Upper lobe of right lung (tissue), 1 donor: ENCODE data around the gene PPIB. TPM values are rescaled to one million over a fixed set of nuclear protein-coding genes. Genes with fewer than 3 reads are reported as not detected.
A peak's percentile ranks its signal among the peaks of the same experiment; 100 is the strongest.

Experiments used
- ATAC-seq: fragments of 200-7000 bp; cut with Tn5 transposase; one replicate; pipeline ENCODE4 v1.9.1; 2020; ENCODE audit warnings: mild to moderate bottlenecking, moderate library complexity
- DNase-seq: peaks from one replicate; pipeline ENCODE4 v3.0.0-alpha.2; 2020
- H3K27ac ChIP-seq: fragments of 200-600 bp; one replicate; pipeline ENCODE4 v1.8.0; 2022
- H3K27me3 ChIP-seq: fragments of 200-600 bp; one replicate; pipeline ENCODE4 v1.8.0; 2022; ENCODE audit warnings: mild to moderate bottlenecking
- H3K36me3 ChIP-seq: fragments of 200-600 bp; one replicate; pipeline ENCODE4 v1.8.0; 2022
- H3K4me1 ChIP-seq: fragments of 200-600 bp; one replicate; pipeline ENCODE4 v1.8.0; 2022
- H3K4me3 ChIP-seq: fragments of 200-600 bp; one replicate; pipeline ENCODE4 v1.8.0; 2022; ENCODE audit warnings: mild to moderate bottlenecking
- H3K9me3 ChIP-seq: fragments of 200-600 bp; one replicate; pipeline ENCODE4 v1.8.0; 2022
- intact Hi-C: fragments of 100-400 bp; cut with DNase I; formaldehyde crosslinking; loops from one replicate; pipeline ENCODE4 v1.11.0; 2022
- total RNA-seq: library from RNA; stranded (reverse); fragmentation: NEBNext Ultra II Directional; extraction: Animal tissue kit (Norgen Biotek cat#: 25700); gene quantifications from one replicate; pipeline ENCODE4 v1.2.1, GENCODE V29; 2021
- TF ChIP-seq, protein P1 (sequence below): fragments of 200-600 bp; IDR thresholded peaks from one replicate; pipeline ENCODE4 v1.8.0; 2022; ENCODE audit warnings: antibody characterized with exemption
- donor health status: DM: no; HTN: yes; CAD: no; lungs with severe emphysema.

PPIB gene
- total RNA-seq, 1 donor from 2014 or later, result 389 TPM

DNA sequence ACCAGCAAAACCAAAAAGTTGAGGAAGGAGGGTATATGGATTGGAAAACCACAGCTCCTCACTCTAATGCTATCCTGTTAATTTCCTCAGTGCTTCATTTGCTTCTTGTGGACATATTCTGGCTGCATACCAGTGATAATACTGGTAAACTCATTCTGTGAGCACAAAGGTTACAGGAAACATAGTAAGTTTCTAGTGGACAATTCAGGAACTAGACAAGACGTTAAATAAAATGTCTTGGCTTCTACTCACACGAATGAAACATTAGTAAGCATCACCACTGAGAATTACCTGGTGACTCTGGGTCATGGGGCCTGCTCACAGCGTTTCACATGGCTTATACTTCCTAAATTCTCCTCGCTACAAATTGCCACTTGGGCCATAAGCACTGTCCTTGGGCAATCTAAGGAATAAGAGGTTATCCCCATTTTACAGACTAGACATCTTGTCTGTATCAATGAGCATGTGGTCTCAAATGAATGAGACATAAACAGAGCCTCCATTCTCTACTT lies 20.1 kb upstream of the PPIB start:
- ATAC-seq (no peak), DNase-seq (no peak)
- intact Hi-C loops, result no loop called here
- Histone ChIP-seq H3K27me3 (no peaks in the 10 kb centered on the region), H3K27ac (no peak overlapping the region), H3K4me3 (no peak overlapping the region), H3K4me1 (no peaks in the 10 kb centered on the region), H3K36me3 (peaks cover 28% of the 10 kb centered on the region), H3K9me3 (no peaks in the 10 kb centered on the region)
- TF ChIP-seq, protein P1, sequence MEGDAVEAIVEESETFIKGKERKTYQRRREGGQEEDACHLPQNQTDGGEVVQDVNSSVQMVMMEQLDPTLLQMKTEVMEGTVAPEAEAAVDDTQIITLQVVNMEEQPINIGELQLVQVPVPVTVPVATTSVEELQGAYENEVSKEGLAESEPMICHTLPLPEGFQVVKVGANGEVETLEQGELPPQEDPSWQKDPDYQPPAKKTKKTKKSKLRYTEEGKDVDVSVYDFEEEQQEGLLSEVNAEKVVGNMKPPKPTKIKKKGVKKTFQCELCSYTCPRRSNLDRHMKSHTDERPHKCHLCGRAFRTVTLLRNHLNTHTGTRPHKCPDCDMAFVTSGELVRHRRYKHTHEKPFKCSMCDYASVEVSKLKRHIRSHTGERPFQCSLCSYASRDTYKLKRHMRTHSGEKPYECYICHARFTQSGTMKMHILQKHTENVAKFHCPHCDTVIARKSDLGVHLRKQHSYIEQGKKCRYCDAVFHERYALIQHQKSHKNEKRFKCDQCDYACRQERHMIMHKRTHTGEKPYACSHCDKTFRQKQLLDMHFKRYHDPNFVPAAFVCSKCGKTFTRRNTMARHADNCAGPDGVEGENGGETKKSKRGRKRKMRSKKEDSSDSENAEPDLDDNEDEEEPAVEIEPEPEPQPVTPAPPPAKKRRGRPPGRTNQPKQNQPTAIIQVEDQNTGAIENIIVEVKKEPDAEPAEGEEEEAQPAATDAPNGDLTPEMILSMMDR, result no peak

DNA sequence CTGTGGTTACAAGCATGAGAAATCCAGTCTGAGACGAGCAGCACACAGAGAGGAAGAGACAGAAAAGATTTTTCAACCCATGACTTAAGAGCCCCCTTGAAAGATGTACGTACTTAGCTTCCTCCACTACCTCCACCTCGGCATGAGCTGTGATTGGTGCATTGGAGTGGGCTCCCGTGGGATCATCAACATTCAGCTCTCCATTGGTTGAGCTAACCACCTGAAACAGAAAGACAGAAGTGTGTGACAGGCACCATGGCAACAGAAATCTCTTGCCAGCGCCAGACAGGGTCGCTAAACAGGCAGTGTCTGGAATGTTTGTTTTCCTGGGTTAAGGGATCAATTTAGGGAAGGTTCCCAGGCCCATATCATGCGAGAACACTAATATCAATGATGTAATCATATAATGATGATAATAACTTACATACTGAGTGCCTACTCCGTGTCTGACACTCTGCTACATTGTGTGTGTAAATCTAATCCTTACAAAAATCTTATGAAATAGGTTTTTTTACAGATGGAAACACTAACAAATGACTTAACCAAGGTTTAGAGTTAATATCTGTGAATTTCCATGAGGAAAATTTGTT lies 17.5 kb upstream of the PPIB start:
- intact Hi-C loops, result no loop called here
- ATAC-seq (no peak), DNase-seq (no peak)
- no peak overlapping the region for H3K27ac ChIP-seq
- peaks cover 25% of the 10 kb centered on the region for H3K36me3 ChIP-seq
- H3K4me3 ChIP-seq, result no peak overlapping the region
- TF ChIP-seq, protein P1, result no peak
- H3K4me1 ChIP-seq, result no peaks in the 10 kb centered on the region
- H3K27me3 ChIP-seq, result no peaks in the 10 kb centered on the region
- H3K9me3 ChIP-seq, result no peaks in the 10 kb centered on the region

DNA sequence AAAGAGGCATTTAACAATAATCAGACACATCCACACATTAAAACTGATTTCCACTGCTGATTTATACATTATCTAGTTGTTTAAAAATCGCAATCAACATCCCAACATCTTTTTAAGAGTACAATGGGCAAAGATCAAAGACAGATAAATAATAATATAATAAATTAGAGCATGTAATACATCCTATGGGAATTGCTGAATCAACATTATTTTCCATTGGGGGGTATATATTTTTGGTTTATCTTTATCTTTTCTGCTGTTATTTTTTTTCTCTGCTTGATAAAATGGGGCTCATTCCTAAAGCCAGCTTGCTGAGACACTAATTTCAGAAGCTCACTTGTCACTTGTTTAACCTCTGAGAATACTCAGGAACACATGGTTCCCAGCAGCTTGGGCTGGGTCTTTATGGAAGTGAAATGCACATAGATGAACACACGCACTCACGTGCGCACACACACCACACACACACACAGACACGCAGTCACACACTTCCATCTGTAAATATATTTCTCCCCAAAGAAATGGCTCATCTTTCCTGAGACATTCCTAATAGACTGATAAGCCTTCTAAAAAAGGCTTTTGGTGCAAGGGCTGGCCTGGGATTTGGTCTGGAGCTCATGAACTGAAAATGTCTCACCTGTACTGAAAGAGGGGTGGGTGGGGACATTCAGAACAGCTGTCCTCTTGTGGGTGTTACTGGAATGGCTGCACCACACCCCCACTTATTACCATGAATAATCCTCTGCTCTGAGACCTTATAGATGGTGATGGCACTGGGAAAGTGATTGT lies 3.5 kb upstream of the PPIB start:
- intact Hi-C loops, result no loop called here
- ATAC-seq (no peak), DNase-seq (no peak)
- Histone ChIP-seq H3K36me3 (peaks cover 6% of the 10 kb centered on the region), H3K9me3 (no peaks in the 10 kb centered on the region), H3K27me3 (no peaks in the 10 kb centered on the region), H3K4me1 (peaks cover 10% of the 10 kb centered on the region), H3K27ac (no peak overlapping the region), H3K4me3 (no peak overlapping the region)
- TF ChIP-seq, protein P1, result no peak

DNA sequence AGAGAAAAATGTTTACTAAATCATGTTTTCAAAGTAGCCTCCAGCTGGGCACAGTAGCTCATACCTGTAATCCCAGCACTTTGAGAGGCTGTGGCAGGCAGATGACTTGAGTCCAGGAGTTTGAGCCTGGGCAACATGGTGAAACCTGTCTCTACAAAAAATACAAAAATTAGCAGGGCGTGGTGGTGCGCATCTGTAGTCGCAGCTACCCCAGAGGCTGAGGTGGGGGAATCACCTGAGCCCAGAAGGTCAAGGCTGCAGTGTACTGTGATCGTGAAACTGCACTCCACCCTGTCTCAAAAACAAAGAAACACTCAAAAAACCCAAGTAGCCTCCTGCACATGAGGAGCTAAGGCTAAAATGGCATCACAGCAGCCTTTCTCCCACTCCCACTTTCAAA lies 1.6 kb upstream of the PPIB start:
- peaks cover 28% of the 10 kb centered on the region for H3K4me1 ChIP-seq
- ATAC-seq (no peak), DNase-seq (no peak)
- no peaks in the 10 kb centered on the region for H3K9me3 ChIP-seq
- intact Hi-C loops, result no loop called here
- peaks cover 23% of the 10 kb centered on the region for H3K36me3 ChIP-seq
- TF ChIP-seq, protein P1, result no peak
- no peak overlapping the region for H3K4me3 ChIP-seq
- H3K27me3 ChIP-seq, result no peaks in the 10 kb centered on the region
- peak overlapping the region; percentile 96 for H3K27ac ChIP-seq

DNA sequence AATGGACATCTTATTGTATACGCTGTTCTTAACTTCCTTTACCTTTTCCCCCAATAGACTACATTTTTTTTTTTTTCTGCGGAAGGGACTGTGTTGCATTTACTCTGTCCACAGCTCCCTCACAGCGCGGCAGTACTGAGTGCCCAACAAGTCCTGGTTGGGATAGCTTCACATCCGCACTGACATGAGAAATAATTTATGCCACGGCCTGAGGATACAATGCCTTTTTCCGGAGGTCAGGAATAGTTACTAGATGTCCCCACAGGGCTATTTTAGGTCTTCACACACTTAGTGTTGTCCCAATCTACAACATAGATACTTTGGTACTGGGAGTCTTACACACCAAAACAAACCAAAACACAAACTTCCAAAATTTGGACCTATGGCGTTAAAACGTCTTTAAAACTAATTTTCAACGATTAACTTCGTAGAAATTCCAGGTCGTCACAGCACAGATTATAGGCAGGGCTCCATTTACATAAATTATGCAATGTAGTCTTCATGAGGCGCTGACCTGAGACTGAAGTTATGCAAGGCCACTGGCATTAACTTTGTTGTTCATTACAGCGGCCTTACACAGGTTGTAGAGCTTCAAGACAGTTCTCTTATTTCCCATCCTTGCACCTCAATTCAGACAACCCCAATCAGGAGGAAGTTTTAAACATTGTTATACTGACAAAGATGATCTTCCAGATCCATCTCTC lies 989 bp upstream of the PPIB start:
- peak; percentile 3 for ATAC-seq

More for the DNA sequence above, 989 bp upstream of the PPIB start:
- Histone ChIP-seq H3K27ac (peak overlapping the region; percentile 96), H3K36me3 (peaks cover 29% of the 10 kb centered on the region), H3K9me3 (no peaks in the 10 kb centered on the region), H3K27me3 (no peaks in the 10 kb centered on the region), H3K4me1 (peaks cover 32% of the 10 kb centered on the region), H3K4me3 (peak overlapping the region; percentile 89)
- TF ChIP-seq, protein P1, result no peak
- intact Hi-C loops, result no loop called here
- DNase-seq, result no peak
